ENCODE results near the gene ERCC4. TPM values are rescaled to one million over a fixed set of nuclear protein-coding genes. Genes with fewer than 3 reads are reported as not detected.

The ERCC4 gene
- total RNA-seq, 2 experiments from 2014 or later = 11.5 to 13.9 TPM

DNA sequence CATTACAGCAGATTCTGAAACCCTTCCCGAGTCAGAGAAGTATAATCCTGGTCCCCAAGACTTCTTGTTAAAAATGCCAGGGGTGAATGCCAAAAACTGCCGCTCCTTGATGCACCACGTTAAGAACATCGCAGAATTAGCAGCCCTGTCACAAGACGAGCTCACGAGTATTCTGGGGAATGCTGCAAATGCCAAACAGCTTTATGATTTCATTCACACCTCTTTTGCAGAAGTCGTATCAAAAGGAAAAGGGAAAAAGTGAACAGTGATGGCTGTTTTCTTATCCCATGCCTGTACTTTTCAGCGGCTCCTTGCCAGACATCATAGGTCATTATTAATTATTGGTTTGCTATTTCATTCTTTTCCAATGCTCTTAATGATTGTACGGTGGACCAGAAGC, 28.1 kb downstream of the ERCC4 start:
- intact Hi-C loops (cut with DNase I, micrococcal nuclease) = no loop called here
- Mint-ChIP-seq H3K4me3 (no peak overlapping the region), H3K4me1 (no peaks in the 10 kb centered on the region), H3K27ac (no peak overlapping the region), H3K9me3 (ENCODE audit: low read depth) (no peaks in the 10 kb centered on the region), H3K36me3 (ENCODE audit: low read depth) (peaks cover 33% of the 10 kb centered on the region), H3K27me3 (no peaks in the 10 kb centered on the region)
- DNase-seq = no peak
- ATAC-seq = no peak
- ChIA-PET POLR2A (no interaction called here), CTCF (interaction anchor here (0.7 kb wide), 1 partner anchor 25 kb away, joined by 3 read pairs; no protein-coding TSS in a partner anchor)

DNA sequence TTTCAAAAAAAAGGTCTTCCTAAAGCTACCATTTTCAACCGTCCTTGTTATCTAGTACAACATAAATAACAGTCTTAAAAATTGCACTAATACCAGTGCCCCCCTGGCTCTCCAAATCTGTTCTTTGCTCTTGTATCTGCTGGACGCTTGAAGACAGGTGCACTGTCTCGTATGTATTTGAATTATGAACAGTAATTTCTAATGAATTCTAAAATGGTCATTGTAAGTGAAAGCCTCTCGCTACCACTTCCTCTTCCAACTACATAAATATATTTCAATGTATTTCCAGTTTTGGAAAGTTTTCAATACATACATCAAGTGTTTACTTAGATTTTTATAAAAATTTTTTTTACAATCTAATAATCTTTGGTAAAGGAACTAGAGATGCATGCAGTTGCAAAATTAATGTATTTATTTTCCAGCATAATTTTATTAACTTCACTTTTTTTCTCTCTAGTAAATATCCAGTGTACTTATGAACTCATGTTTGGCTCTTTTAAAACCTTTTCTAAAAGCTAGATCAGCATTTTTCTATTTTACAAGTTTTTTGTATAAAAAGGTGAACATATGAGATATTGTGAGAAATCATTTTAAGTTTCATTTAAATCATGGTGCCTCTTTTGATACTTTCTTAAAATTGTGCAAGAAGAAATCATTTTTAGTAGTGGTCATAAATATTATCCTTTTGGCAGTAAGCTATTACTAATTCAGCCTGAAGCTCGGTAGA, 31.0 kb downstream of the ERCC4 start:
- no peak for ATAC-seq

DNA sequence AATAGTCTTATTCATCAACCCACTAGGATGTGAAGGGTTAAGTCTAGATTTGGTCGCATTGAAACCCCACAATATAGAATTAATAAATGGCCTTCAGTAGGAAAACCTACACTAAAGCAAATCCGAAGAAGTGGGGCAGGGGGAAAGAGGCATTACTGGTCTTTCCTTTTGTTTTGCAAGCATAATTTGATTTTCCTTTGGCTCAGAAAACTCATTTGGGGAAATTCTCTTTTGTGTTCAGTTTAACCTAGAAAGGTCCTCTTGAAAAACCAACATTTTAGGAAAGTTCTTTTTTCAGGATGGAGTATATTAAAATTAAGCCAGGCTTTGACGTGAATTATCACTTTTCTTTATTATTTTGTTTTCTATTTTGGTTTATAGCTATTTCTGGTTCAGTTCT, 31.7 kb downstream of the ERCC4 start:
- H3K9me3 Mint-ChIP-seq (ENCODE audit: low read depth) = no peaks in the 10 kb centered on the region
- DNase-seq = no peak
- H3K27ac Mint-ChIP-seq = no peak overlapping the region
- peaks cover 8% of the 10 kb centered on the region for H3K4me1 Mint-ChIP-seq
- ATAC-seq = no peak
- peaks cover 2% of the 10 kb centered on the region for H3K27me3 Mint-ChIP-seq
- ChIA-PET CTCF (interaction anchor here (1.0 kb wide), 1 partner anchor 17 kb away, joined by 3 read pairs; no protein-coding TSS in a partner anchor), POLR2A (no interaction called here)
- intact Hi-C loops (cut with DNase I, micrococcal nuclease) = no loop called here
- peaks cover 14% of the 10 kb centered on the region for H3K36me3 Mint-ChIP-seq (ENCODE audit: low read depth)
- no peak overlapping the region for H3K4me3 Mint-ChIP-seq

More for the DNA sequence above, 31.0 kb downstream of the ERCC4 start:
- Mint-ChIP-seq H3K27ac (no peak overlapping the region), H3K4me3 (no peak overlapping the region), H3K27me3 (peaks cover 2% of the 10 kb centered on the region), H3K36me3 (ENCODE audit: low read depth) (peaks cover 16% of the 10 kb centered on the region), H3K9me3 (ENCODE audit: low read depth) (no peaks in the 10 kb centered on the region), H3K4me1 (peaks cover 2% of the 10 kb centered on the region)
- CTCF ChIA-PET = interaction anchor here (1.0 kb wide), 1 partner anchor 16 kb away, joined by 3 read pairs; no protein-coding TSS in a partner anchor
- POLR2A ChIA-PET = no interaction called here
- intact Hi-C loops (cut with DNase I, micrococcal nuclease) = no loop called here
- DNase-seq = no peak

DNA sequence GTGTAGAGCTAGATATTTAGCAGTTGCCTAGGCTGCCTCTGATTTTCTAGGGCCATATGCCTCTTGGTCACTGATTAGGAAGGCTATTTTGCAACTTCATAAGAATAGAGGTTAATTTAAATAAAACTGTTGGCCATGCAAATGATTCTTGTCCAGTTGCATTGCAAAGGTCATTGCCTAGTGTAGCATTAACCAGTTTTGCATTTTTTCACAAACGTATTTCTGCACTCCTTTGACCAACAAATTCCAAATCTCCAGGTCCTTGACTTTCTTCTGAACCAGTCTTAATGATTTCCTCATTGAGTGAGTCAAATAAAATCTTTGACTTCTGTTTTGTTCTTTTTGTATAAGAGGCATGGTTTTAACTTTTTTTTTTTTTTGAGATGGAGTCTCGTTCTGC, 33.5 kb downstream of the ERCC4 start:
- ChIA-PET CTCF (interaction anchor here (1.0 kb wide), 1 partner anchor 34 kb away, joined by 4 read pairs; the partner anchor contains the start of gene ERCC4), POLR2A (no interaction called here)
- no peaks in the 10 kb centered on the region for H3K9me3 Mint-ChIP-seq (ENCODE audit: low read depth)
- peaks cover 2% of the 10 kb centered on the region for H3K27me3 Mint-ChIP-seq
- peaks cover 17% of the 10 kb centered on the region for H3K4me1 Mint-ChIP-seq
- H3K27ac Mint-ChIP-seq = no peak overlapping the region
- DNase-seq (no peak), ATAC-seq (no peak)
- H3K36me3 Mint-ChIP-seq (ENCODE audit: low read depth) = peaks cover 6% of the 10 kb centered on the region
- H3K4me3 Mint-ChIP-seq = no peak overlapping the region
- intact Hi-C loops (cut with DNase I, micrococcal nuclease) = no loop called here

DNA sequence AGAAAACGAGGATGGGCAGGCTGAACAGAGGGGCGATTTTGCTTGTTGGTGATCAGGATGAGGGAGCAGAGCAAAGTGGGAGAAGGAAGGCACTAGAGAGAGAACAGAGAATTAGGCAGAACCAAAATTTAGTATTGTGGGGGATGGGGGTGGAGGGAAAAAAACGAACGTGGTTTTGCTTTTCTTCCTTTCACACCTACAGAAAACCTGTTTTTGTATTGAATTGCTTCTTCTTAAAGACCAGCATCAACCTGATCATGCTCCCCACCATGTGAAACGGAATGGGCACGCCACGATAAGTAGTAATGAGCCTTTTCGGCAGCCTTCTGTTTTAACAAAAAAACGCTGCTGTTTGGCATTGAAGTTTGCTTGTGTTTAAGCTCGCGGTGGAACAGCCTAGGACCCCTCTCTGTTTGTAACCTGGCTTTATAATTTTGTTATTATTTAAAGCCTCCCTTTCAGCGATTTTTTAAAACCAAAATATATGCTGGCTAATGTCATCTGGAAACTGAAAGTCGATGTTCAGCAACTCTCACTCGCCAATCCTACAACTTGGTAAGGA, 36.8 kb downstream of the ERCC4 start:
- Mint-ChIP-seq H3K27ac (peak overlapping the region; percentile 34), H3K4me3 (peak overlapping the region; percentile 12), H3K27me3 (peaks cover 5% of the 10 kb centered on the region), H3K9me3 (ENCODE audit: low read depth) (no peaks in the 10 kb centered on the region), H3K4me1 (peaks cover 17% of the 10 kb centered on the region), H3K36me3 (ENCODE audit: low read depth) (no peaks in the 10 kb centered on the region)
- peak; percentile 11 for ATAC-seq
- no peak for DNase-seq
- CTCF ChIA-PET = interaction anchor here (1.5 kb wide), 1 partner anchor 37 kb away, joined by 5 read pairs; the partner anchor contains the start of gene ERCC4
- POLR2A ChIA-PET = no interaction called here
- intact Hi-C loops (cut with DNase I, micrococcal nuclease) = no loop called here

DNA sequence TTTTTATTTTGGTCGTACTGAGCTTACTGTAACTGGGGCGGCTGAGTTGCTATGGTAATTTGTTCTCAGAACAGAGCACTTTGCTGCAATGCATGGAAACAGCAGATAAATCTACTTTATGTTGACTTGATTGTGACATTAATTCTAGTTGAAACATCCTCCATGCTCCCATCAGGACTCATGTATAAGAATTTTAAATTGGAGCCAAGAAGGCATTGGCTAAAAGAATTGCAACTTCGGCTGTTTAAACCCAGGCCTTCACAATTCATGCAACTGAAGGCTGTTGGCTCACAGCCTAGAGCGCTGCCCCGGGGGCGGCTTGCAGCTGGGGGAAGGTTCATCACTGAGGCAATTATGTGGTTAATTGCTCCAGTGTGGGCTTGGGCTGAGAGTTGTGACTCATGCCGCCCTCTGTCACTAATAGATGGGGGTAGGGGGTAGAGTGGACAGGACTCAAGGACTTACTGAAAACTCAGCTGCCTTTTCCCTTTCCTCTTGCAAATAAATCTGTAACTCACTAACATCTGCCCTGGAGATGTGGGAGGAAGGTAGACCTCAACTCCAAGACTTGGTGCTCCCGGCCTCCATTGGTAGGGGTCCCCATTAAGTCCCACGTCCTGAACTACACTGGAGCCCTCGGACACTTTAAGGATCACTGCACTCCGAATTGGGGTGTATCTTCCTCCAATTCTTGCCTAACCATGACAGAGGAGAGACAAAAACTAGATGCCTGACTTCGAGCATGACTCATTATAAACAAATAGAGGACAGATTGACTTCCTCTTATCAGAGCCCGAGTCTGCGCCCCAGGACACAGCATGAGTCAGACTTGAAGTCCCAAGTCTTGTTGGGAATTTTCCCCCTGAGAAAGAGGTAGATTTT, 37.5 kb downstream of the ERCC4 start:
- DNase-seq (peak; percentile 43), ATAC-seq (peak; percentile 80)

DNA sequence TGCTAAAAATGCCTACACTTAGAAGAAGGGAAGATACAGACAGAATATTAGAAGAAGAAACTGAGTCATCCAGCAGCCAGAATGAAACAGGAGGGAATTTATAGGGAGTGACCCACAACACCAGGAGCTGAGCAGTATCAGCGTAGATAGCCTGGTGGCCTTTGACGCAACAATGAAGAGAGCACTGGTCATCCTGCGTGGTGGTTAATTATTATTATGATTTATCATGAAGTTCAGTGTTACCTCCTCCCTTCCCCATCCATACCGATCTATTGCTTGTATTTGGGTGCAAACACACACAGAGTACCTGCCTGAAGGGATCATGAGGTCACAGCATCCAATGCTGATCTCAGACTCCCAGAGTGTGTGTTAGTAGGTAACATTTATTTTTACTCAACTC, 38.5 kb downstream of the ERCC4 start:
- peaks cover 5% of the 10 kb centered on the region for H3K27me3 Mint-ChIP-seq
- H3K4me1 Mint-ChIP-seq = peaks cover 17% of the 10 kb centered on the region
- H3K36me3 Mint-ChIP-seq (ENCODE audit: low read depth) = no peaks in the 10 kb centered on the region
- intact Hi-C loops (cut with DNase I, micrococcal nuclease) = no loop called here
- POLR2A ChIA-PET = no interaction called here
- H3K4me3 Mint-ChIP-seq = no peak overlapping the region
- DNase-seq (no peak), ATAC-seq (no peak)
- CTCF ChIA-PET = interaction anchor here (0.6 to 1.0 kb wide), 3 partner anchors 47 to 1465 kb away, joined by 3 to 5 read pairs (median 3); no protein-coding TSS in a partner anchor
- no peak overlapping the region for H3K27ac Mint-ChIP-seq
- no peaks in the 10 kb centered on the region for H3K9me3 Mint-ChIP-seq (ENCODE audit: low read depth)

More for the DNA sequence above, 37.5 kb downstream of the ERCC4 start:
- intact Hi-C loops (cut with DNase I, micrococcal nuclease) = no loop called here
- Mint-ChIP-seq H3K36me3 (ENCODE audit: low read depth) (no peaks in the 10 kb centered on the region), H3K27ac (no peak overlapping the region), H3K9me3 (ENCODE audit: low read depth) (no peaks in the 10 kb centered on the region), H3K4me3 (peak overlapping the region; percentile 8), H3K27me3 (peaks cover 5% of the 10 kb centered on the region), H3K4me1 (peaks cover 17% of the 10 kb centered on the region)
- CTCF ChIA-PET = interaction anchor here (1.5 kb wide), 1 partner anchor 38 kb away, joined by 5 read pairs; the partner anchor contains the start of gene ERCC4
- POLR2A ChIA-PET = no interaction called here

DNA sequence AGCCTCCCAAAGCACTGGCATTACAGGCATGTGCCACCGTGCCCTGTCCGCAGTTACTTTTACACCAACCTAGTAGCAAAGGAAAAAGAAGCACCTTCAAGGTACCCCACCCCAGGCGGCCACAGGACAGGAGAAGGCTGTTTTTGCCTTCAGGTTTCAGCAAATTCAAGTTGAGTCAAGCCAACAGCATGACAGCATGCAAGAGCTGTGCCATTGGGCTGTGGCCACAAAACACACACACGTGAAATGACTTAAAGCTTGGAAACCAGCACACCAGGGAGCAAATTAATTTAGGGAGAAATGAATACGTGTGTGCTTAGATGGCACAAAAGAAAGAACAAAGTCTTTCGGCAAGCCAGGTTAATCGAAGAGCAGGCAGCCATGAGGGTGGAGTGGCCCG, 39.7 kb downstream of the ERCC4 start:
- H3K27me3 Mint-ChIP-seq = peaks cover 5% of the 10 kb centered on the region
- intact Hi-C loops (cut with DNase I, micrococcal nuclease) = no loop called here
- CTCF ChIA-PET = interaction anchor here (1.0 kb wide), 1 partner anchor 48 kb away, joined by 5 read pairs; no protein-coding TSS in a partner anchor
- H3K4me1 Mint-ChIP-seq = peaks cover 17% of the 10 kb centered on the region
- ATAC-seq (no peak), DNase-seq (no peak)
- no peak overlapping the region for H3K27ac Mint-ChIP-seq
- no peaks in the 10 kb centered on the region for H3K36me3 Mint-ChIP-seq (ENCODE audit: low read depth)
- POLR2A ChIA-PET = no interaction called here
- no peak overlapping the region for H3K4me3 Mint-ChIP-seq
- H3K9me3 Mint-ChIP-seq (ENCODE audit: low read depth) = no peaks in the 10 kb centered on the region

DNA sequence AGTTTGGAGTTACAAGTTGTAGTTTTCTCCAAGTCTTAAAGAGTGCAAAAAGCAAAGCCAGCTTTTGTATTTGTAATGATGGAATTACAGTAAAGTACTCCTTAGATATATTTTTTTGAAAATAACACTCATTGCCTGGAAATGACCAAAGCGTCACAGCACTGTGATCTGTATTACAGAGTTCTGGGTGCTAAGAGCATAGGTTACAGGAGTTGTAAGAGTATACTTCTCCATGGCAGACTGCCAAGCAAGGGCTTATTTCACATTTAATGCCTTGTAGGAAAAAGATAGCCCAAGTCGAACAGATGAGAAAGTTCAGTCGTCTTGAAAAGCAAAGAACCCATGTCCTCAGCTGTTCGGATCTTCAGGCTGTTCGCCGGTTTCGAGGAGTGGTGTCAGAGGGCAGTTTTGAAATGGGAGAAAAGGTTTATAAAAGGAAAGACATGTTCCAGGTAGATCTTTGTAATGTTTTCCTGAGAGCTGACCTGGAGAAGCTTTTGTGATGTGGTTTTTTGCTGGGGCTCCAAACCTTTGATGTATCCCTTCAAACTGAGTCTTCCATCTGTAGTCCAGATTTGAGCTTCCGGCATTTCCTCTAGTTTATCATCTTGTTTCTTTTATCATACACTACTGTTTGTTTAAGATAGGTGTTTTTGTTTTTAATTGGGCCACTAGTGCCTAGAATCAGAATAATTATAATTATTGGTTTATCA, 41.3 kb downstream of the ERCC4 start:
- ChIA-PET POLR2A (no interaction called here), CTCF (no interaction called here)
- intact Hi-C loops (cut with DNase I, micrococcal nuclease) = no loop called here
- H3K9me3 Mint-ChIP-seq (ENCODE audit: low read depth) = no peaks in the 10 kb centered on the region
- H3K36me3 Mint-ChIP-seq (ENCODE audit: low read depth) = no peaks in the 10 kb centered on the region
- peaks cover 12% of the 10 kb centered on the region for H3K4me1 Mint-ChIP-seq
- ATAC-seq (no peak), DNase-seq (no peak)
- peaks cover 10% of the 10 kb centered on the region for H3K27me3 Mint-ChIP-seq
- H3K4me3 Mint-ChIP-seq = no peak overlapping the region
- no peak overlapping the region for H3K27ac Mint-ChIP-seq

DNA sequence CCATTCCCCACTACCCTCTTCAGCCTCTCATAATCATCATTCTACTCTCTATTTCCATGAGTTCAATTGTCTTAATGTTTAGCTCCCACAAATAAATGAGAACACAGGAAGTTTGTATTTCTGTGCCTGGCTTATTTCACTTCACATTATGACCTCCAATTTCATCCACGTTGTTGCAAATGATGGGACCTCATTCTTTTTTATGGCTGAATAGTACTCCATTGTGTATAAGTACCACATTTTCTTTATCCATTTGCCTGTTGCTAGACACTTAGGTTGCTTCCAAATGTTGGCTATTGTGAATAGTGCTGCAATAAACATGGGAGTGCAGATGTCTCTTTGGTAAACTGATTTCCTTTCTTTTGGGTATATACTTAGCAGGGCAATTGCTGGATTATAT, 42.3 kb downstream of the ERCC4 start:
- Mint-ChIP-seq H3K4me3 (no peak overlapping the region), H3K36me3 (ENCODE audit: low read depth) (no peaks in the 10 kb centered on the region), H3K27ac (no peak overlapping the region), H3K9me3 (ENCODE audit: low read depth) (no peaks in the 10 kb centered on the region), H3K4me1 (peaks cover 7% of the 10 kb centered on the region), H3K27me3 (peaks cover 14% of the 10 kb centered on the region)
- POLR2A ChIA-PET = no interaction called here
- ATAC-seq (no peak), DNase-seq (no peak)
- intact Hi-C loops (cut with DNase I, micrococcal nuclease) = no loop called here
- CTCF ChIA-PET = no interaction called here

DNA sequence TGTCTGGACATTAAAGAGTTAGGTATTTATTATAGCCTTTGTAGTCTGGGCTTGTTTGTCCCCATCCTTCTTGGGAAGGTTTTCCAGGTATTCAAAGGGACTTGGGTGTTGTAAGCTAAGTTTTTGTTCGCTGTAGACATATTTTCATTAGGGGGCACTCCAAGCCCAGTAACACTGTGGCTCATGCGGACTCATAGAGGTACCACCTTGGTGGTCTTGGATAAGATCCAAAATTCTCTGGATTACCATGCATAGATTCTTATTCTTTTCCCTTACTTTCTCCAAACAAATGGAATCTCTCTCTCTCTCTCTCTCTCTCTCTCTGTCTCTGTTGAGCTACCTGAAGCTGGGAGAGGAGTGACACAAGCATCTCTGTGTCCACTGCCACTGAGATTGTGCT, 48.9 kb downstream of the ERCC4 start:
- no peak for DNase-seq
- peaks cover 2% of the 10 kb centered on the region for H3K4me1 Mint-ChIP-seq
- ATAC-seq = no peak
- POLR2A ChIA-PET = interaction anchor here (0.6 kb wide), 1 partner anchor 119 kb away, joined by 3 read pairs; no protein-coding TSS in a partner anchor
- H3K27me3 Mint-ChIP-seq = peaks cover 22% of the 10 kb centered on the region
- H3K36me3 Mint-ChIP-seq (ENCODE audit: low read depth) = no peaks in the 10 kb centered on the region
- intact Hi-C loops (cut with DNase I, micrococcal nuclease) = no loop called here
- no peaks in the 10 kb centered on the region for H3K9me3 Mint-ChIP-seq (ENCODE audit: low read depth)
- H3K4me3 Mint-ChIP-seq = no peak overlapping the region
- CTCF ChIA-PET = interaction anchor here (0.6 kb wide), 1 partner anchor 349 kb away, joined by 4 read pairs; no protein-coding TSS in a partner anchor
- H3K27ac Mint-ChIP-seq = no peak overlapping the region

Measured in activated CD4-positive, alpha-beta T cell treated with anti-CD3 and anti-CD28 coated beads for 36 hours (primary cell).